Neutrophil (primary cell): ENCODE data around the gene RHO.

Source experiments
- H3K27ac ChIP-seq: fragments of 200-600 bp; sonication (generic); 2 replicates; pipeline ENCODE4 v1.5.1; 2016; ENCODE audit warnings: mild to moderate bottlenecking, moderate library complexity
- H3K27me3 ChIP-seq: fragments of 200-600 bp; sonication (generic); 2 replicates; pipeline ENCODE4 v1.6.0; 2016; ENCODE audit warnings: mild to moderate bottlenecking
- H3K36me3 ChIP-seq: fragments of 200-600 bp; sonication (generic); 2 replicates; pipeline ENCODE4 v1.5.1; 2017
- H3K4me1 ChIP-seq, 2 experiments: fragments of 200-600 bp in 1 of 2; sonication (generic) in 1 of 2; 1 replicate in 1 of 2; 2 replicates in 1 of 2; pipeline versions ENCODE4 v1.5.1 to v1.6.1; 2013 to 2016; ENCODE audit warnings: low read depth in 1 of 2, low read length in 1 of 2, mild to moderate bottlenecking in 1 of 2, moderate library complexity in 1 of 2; ENCODE audit not compliant: control insufficient read depth in 1 of 2, insufficient read depth in 1 of 2
- H3K4me3 ChIP-seq, 2 experiments: fragments of 200-600 bp in 1 of 2; sonication (generic) in 1 of 2; 1 replicate in 1 of 2; 2 replicates in 1 of 2; pipeline ENCODE4 v1.5.1; 2013 to 2016; ENCODE audit warnings: low read depth in 1 of 2, low read length in 1 of 2, mild to moderate bottlenecking in 1 of 2, moderate library complexity in 1 of 2
- H3K9me3 ChIP-seq: fragments of 200-600 bp; sonication (generic); 2 replicates; pipeline ENCODE4 v1.5.1; 2016
- TF ChIP-seq, protein P1 (sequence below): fragments of 200-600 bp; sonication (generic); IDR thresholded peaks from 2 replicates; pipeline ENCODE4 v1.5.1; 2016; ENCODE audit warnings: antibody characterized with exemption

RHO gene

GRCh38 chr3:129556890-129557547 lies 28.6 kb downstream of the RHO start:
- TF ChIP-seq, protein P1, sequence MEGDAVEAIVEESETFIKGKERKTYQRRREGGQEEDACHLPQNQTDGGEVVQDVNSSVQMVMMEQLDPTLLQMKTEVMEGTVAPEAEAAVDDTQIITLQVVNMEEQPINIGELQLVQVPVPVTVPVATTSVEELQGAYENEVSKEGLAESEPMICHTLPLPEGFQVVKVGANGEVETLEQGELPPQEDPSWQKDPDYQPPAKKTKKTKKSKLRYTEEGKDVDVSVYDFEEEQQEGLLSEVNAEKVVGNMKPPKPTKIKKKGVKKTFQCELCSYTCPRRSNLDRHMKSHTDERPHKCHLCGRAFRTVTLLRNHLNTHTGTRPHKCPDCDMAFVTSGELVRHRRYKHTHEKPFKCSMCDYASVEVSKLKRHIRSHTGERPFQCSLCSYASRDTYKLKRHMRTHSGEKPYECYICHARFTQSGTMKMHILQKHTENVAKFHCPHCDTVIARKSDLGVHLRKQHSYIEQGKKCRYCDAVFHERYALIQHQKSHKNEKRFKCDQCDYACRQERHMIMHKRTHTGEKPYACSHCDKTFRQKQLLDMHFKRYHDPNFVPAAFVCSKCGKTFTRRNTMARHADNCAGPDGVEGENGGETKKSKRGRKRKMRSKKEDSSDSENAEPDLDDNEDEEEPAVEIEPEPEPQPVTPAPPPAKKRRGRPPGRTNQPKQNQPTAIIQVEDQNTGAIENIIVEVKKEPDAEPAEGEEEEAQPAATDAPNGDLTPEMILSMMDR: no peak
- Histone ChIP-seq H3K9me3 (no peaks in the 10 kb centered on the region), H3K4me1 (no peaks in the 10 kb centered on the region), H3K27me3 (no peaks in the 10 kb centered on the region), H3K36me3 (no peaks in the 10 kb centered on the region), H3K27ac (no peak overlapping the region), H3K4me3 (no peak overlapping the region)

- Histone ChIP-seq H3K9me3 (no peaks in the 10 kb centered on the region), H3K27me3 (no peaks in the 10 kb centered on the region), H3K27ac (no peak overlapping the region), H3K4me1 (no peaks in the 10 kb centered on the region), H3K36me3 (no peaks in the 10 kb centered on the region), H3K4me3 (no peak overlapping the region)
- TF ChIP-seq, protein P1: no peak
Measured at GRCh38 chr3:129557548-129557894, 29.1 kb downstream of the RHO start.

DNA sequence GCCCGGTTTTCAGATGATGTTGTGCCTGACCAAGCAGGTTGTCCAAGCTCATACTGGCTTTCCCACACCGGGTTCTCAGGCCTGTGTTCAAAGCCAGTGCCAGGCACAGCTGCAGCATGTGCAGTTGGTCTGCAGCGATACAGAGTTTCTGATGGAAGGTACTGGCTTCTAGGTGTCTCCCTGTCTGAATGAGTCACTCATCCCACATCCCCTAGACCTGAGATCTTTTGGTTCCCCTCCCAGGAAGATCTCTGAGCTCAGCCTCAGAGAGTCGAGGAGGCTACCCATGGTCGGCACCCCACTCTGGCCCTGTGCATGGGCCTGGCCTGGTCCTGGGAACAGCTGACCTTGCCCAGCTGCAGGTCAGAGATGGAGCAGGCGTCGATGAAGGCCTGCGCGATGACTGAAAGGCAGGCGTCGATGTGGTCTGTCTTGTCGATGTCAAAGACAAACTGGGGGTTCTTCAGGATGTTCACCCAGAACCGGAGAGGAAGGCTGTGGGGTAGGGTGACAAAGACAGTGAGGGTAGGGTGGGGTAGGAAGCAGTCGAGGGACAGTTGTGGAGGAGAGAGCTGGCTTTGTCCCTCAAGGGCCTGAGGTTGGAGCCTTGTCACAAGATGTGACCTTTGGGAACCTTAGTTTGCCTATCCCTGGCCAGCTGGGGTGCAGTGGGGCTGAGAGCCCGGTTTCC lies 29.8 kb downstream of the RHO start:
- H3K4me1 ChIP-seq: no peaks in the 10 kb centered on the region
- no peaks in the 10 kb centered on the region for H3K9me3 ChIP-seq
- no peaks in the 10 kb centered on the region for H3K36me3 ChIP-seq
- H3K27me3 ChIP-seq: no peaks in the 10 kb centered on the region
- H3K4me3 ChIP-seq: no peak overlapping the region
- TF ChIP-seq, protein P1: no peak
- no peak overlapping the region for H3K27ac ChIP-seq

- H3K4me1 ChIP-seq: no peaks in the 10 kb centered on the region
- TF ChIP-seq, protein P1: no peak
- H3K9me3 ChIP-seq: no peaks in the 10 kb centered on the region
- H3K4me3 ChIP-seq: no peak overlapping the region
- H3K36me3 ChIP-seq: no peaks in the 10 kb centered on the region
- H3K27me3 ChIP-seq: no peaks in the 10 kb centered on the region
- H3K27ac ChIP-seq: no peak overlapping the region
Measured at GRCh38 chr3:129558772-129559564, 30.5 kb downstream of the RHO start.

DNA sequence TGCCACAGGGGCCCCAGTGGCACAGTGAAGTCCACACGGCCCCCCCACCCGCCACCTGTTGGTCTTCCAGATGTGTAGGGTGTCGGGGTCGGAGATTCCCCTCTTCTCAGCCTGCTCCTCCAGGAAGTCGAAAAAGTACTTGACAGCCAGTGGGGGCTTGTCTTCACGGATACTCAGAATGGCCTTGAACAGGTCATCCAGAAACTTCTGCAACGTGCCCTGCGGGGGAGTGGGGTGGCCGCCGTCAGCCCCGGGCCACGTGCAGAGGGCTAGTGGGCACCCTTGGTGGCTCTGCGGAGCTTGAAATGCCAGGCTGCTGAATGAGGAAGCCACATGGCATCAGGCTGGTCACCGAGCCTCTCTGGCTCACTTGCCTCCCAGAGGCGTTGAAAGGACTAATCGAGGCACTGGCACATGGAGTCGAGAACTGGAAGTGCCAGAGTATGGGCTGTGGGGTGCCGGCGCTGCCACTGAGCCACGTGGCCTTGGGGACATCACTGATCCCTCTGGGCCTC lies 31.2 kb downstream of the RHO start:
- no peaks in the 10 kb centered on the region for H3K36me3 ChIP-seq
- H3K4me1 ChIP-seq: no peaks in the 10 kb centered on the region
- H3K27me3 ChIP-seq: no peaks in the 10 kb centered on the region
- TF ChIP-seq, protein P1: no peak
- no peaks in the 10 kb centered on the region for H3K9me3 ChIP-seq
- no peak overlapping the region for H3K27ac ChIP-seq
- no peak overlapping the region for H3K4me3 ChIP-seq
